CD4-positive, alpha-beta T cell treated with Interleukin-6 at 100 ng/mL for 8 hours (primary cell): ENCODE measurements around the gene KCNT1.

Source experiments
- DNase-seq: peaks from one replicate; pipeline ENCODE4 v3.0.0-alpha.2; 2020; ENCODE audit warnings: mixed read lengths, low spot score

The KCNT1 gene

DNA sequence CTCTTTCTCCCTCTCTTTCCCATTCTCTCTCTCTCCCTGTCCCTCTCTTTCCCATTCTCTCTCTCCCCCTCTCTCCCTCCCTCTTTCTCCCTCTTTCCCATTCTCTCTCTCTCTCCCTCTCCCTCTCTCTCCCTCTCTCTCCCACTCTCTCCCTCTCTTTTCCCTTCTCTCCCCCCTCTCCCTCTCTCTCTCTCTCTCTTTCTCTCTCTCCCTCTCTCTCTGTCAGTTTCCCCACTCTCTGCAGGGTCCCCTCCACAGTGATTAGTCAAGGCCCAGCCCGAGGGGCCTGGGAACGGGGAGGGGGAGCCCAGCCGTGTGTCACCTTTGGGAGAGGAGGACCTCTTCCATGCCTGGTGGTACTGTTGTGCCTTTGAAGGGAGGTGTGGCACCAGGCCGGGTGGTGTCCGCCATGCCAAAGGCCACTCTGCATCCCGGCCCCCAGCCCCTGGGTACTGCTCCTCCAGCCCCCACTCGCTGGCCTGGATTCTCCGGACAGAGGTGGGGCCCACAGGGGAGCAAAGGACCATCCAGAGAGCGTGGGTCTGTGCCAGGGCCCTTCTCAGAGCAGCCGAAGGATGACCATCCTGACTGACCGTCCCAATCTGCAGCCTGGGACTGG lies 25.4 kb downstream of the KCNT1 start:
- DNase-seq = no peak

DNA sequence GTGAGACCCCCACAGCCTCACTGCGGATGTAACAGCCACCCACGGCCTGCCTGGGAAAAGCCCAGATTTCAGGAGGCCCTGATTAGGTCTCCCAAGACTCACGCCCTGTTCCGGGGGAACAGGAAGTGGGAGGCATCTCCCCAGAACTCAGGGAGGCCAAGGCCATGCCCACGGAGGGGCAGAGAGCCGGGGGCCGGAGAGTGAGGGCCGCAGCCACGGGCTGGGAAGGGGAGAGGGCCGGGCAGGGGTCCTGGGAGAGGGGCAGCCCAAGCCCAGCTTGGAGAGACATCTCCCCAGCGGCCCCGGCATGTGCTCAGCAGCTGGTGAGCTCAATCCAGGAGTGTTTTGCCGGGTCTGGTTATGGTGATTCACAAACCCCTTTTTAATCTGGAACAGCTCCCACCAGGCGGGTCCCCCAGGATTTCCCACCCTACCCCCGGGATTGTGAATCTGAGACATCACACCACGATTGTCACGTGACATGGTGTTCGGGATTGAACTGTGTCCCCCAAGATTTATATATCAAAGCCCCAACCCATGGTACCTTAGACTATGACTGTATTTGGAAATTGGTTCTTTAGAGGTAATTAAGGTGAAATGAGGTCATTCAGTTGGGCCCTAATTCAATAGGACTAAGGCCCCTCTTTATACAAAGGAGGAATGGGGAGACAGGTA lies 26.6 kb downstream of the KCNT1 start:
- no peak for DNase-seq

GRCh38 chr9:135729480-135729879 lies 27.5 kb downstream of the KCNT1 start:
- DNase-seq = no peak

DNA sequence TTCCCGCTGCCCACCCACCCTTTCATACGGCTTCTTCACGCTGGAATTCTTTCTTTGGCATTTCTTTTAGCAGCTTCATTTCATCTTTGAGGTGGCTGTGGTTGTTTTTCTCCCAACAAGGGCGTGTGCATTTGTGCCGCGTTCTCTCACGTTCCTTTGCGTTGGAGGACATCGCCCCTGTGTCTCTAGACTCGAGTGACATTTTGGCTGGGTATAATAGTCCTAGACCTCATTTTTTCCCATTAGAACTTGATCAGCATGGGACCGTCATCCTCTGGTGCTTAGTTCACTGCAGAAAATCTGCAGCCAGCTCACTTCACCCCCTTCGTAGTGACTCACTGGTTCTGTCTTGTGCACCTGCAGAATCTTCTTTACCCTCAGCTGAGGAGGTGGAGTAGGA lies 29.5 kb downstream of the KCNT1 start:
- no peak for DNase-seq

DNA sequence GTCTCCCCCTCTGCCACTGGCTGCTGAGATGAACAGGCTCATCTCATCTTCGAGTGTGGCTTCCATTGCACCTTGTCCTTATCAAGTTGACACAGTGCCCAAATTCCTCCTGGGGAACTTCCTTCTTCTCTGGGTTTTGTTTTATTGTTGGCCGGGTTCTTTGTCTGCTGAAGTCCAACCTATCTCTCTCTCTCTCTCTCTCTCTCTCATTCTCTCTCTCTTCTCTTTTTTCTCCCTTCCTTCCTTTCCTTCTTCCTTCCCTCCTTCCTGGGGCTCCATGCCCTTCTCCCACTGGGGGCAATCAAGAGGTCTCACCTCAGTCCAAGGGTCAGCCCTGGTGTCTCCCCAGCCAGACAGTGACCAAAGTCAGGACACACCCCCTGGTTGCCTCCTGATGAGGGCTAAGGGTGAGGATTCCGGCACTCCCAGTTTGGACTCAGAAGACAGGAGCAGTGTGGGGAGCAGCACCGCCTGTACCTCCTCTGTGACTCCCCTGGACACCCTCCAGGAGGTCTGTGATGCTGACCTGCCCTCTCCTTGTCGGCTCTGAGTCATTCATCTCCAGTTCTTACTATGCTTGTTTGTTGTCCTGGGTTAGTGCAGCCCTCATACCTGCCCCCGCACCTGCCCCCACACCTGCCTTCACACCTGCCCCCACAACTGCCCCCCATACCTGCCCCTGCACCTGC lies 30.7 kb downstream of the KCNT1 start:
- no peak for DNase-seq

- no peak for DNase-seq
Measured at GRCh38 chr9:135734616-135735144, 32.7 kb downstream of the KCNT1 start.

- DNase-seq = no peak
Measured at GRCh38 chr9:135736272-135736978, 34.4 kb downstream of the KCNT1 start.

DNA sequence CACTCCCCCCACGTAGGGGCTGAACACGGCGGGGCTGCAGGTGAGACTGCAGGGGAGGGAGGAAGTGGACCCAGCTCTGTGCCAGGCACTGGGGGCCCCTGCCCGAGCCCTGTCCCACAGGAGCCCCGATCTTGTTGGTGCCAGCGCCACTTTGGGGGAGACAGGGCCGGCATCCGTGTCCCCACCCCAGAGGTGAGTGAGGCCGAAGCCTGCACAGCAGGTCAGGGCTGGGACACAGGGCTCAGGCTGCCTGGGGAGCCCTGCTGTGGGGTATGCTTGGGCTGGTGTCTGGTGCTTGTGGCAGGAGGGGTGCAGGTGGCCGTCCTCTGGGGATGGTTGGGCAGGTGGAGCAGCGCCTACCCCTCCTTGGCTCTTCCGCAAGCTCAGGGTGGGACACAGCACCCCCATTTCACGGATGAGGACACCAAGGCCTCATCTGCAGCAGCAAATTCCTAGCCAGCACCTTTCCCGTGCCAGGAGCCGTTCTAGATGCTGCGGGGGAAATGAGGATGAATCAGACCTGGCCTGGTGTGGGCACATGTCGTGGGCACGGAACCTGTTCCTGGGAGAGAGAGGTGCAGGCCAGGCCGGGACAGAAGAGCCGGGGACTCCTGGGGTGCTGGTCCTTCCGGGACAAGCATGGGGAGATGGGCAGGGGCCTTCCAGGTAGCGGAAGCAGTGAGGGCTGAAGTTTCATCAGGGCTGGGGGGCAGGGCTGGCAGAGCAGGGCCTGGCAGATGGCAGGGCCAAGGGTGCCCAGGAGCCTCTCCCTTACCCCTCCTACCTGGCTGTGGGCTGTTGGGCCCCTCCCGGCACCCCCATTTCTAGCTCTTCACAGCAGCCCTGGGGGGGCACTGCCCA lies 35.2 kb downstream of the KCNT1 start:
- no peak for DNase-seq

DNA sequence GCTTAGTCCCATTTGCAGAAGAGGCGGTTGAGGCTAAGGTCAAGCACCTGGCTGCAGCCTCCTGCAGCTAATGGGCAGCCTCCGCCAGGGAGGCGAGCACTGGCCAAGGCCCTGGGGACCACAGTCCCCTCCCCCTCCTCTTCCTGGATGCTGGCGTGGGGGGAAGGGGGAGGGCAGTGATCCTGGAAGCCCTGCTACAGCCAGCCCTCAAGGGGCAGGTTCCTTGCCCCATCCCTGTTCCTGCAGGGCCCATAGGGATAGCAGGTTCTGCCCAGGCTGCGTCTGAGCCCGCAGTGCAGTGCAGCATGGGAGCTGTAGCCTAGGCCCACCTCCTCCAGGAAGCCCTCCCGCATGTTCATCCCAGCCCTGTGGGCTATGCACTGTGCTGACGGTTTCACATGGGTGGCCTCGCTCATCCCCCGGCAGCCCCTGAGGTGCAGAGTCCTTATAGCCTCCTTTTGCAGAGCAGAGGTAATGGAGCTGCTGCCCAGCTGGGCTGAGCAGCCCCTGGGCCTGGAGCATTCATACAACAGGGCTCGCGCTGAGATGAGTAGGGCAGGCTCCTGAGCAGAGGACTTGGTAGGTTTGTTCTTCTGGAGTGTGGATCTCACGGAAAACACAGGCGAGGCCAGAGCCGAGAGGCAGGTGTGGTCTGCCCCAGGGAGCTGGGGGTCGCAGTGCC lies 36.0 kb downstream of the KCNT1 start:
- DNase-seq = no peak

GRCh38 chr9:135739271-135740220 lies 37.6 kb downstream of the KCNT1 start:
- DNase-seq = no peak

- no peak for DNase-seq
Measured at GRCh38 chr9:135741276-135742219, 39.6 kb downstream of the KCNT1 start.

GRCh38 chr9:135743021-135743420 lies 41.0 kb downstream of the KCNT1 start:
- DNase-seq = no peak

DNA sequence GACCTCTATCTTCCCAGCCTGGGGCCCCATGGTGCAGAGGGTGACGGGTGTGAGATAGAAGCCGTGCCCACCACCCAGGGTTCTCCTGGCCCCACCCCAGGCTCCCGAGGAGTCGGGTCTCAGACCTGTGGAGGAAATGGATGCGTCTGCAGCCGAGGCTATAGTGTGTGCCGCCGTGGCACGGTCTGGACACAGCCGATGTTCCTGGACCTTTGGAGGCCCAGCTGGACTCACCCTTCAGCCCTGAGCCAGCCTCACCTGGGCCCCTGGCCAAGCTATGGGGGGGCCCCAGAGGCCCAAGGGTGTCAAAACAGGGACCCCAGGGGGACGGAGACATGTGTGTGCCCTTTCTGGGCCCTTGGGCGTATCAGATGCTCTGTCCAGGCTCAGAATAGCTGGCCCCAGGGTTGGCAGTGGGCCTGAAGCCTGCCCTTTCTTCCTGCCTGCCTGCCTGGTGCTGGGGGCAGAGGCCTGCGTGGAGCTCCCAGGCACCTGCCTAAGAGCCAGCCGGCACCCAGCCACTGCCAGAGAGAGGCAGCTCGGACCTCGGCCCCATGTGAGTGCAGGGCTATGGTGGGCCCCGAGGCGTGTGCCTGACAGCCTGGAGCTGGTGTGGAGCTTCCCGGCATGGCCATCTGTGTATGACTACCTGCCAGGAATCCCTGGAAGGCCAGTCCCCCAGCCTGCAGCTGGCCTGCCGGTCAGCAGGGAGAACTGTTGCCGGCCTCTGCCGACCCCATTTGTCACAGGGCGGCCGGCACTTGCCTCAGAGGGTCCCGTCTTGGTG lies 41.8 kb downstream of the KCNT1 start:
- DNase-seq = no peak

- no peak for DNase-seq
Measured at GRCh38 chr9:135744333-135745070, 42.5 kb downstream of the KCNT1 start.

- no peak for DNase-seq
Measured at GRCh38 chr9:135745189-135745588, 43.2 kb downstream of the KCNT1 start.

GRCh38 chr9:135745686-135746324 lies 43.8 kb downstream of the KCNT1 start:
- no peak for DNase-seq

DNA sequence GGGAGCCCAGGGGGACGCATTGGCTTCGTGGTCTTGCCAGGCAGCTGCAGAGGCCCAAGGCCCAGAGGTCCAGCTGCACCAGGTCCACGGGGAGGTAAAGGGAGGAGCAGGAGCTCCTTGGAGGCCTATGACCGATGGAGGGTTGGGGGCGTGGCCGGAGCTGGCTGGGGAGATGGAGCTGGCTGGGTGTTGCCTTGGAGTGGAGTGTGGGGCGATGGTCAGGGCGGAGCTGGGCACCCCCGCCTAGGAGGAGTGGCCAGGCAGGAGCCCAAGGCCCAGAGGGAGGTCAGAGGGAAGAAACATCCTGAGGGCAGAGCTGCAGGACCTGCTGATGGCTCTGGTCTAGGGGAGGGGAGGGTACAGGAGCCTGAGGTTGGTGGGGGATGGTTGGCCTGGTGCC lies 44.6 kb downstream of the KCNT1 start:
- DNase-seq = no peak
